ENCODE measurements around the gene RINL.
"Not testable (repeated sequence)": the region's sequence is repeated elsewhere in the genome, so short reads cannot be mapped to it uniquely, and the experiment has no call there.

RINL gene

GRCh38 chr19:38904581-38905539 is 26.8 kb upstream of the RINL start:
- no peak for DNase-seq

GRCh38 chr19:38901683-38902082 is 23.6 kb upstream of the RINL start:
- DNase-seq: no peak

GRCh38 chr19:38900743-38901190 is 22.7 kb upstream of the RINL start:
- DNase-seq: no peak

- DNase-seq: no peak
These were observed 22.1 kb upstream of the RINL start for GRCh38 chr19:38900202-38900629.

- DNase-seq: peak; percentile 75 to 100 (median 99)
These were observed 21.5 kb upstream of the RINL start, which contains the start of the genes NFKBIB and SIRT2 for GRCh38 chr19:38899447-38900201. Gene NFKBIB, plus strand, starts transcription at chr19:38899969. Its CDS starts 64 bp downstream, at chr19:38900033. Gene SIRT2, minus strand, starts transcription at chr19:38899618. Its CDS starts 97 bp downstream, at chr19:38899521.

GRCh38 chr19:38898788-38899446 is 20.8 kb upstream of the RINL start:
- peak in 5 of 51 donors; percentile 15 to 47 (median 42) for DNase-seq

GRCh38 chr19:38894968-38895367 is 16.9 kb upstream of the RINL start:
- no peak for DNase-seq

- peak in 1 of 51 donors; percentile 40 for DNase-seq
These were observed 15.3 kb upstream of the RINL start for GRCh38 chr19:38893341-38893771.

GRCh38 chr19:38892841-38893240 is 14.8 kb upstream of the RINL start:
- DNase-seq: no peak

- DNase-seq: peak in 24 of 51 donors; percentile 7 to 77 (median 36)
These were observed 13.7 kb upstream of the RINL start for GRCh38 chr19:38891771-38892170.

- no peak for DNase-seq
These were observed 12.6 kb upstream of the RINL start for GRCh38 chr19:38890686-38891085.

GRCh38 chr19:38889803-38890202 is 11.7 kb upstream of the RINL start:
- DNase-seq: no peak

- no peak for DNase-seq
These were observed 10.8 kb upstream of the RINL start for GRCh38 chr19:38888876-38889275.

GRCh38 chr19:38884691-38885090 is 6.6 kb upstream of the RINL start:
- not testable (repeated sequence) for DNase-seq

- no peak for DNase-seq
These were observed 5.2 kb upstream of the RINL start for GRCh38 chr19:38883286-38883685.

GRCh38 chr19:38880882-38881609 is 3.0 kb upstream of the RINL start:
- no peak for DNase-seq

- DNase-seq: no peak
These were observed 2.2 kb upstream of the RINL start for GRCh38 chr19:38880076-38880881.

- DNase-seq: no peak
These were observed 1.3 kb upstream of the RINL start for GRCh38 chr19:38879400-38879751.

GRCh38 chr19:38878575-38879399 is 712 bp upstream of the RINL start:
- no peak for DNase-seq

All from hypothalamus (tissue), 51 donors.